Testis (tissue), 2 donors: Measurements from ENCODE around the gene KRT222.

ENCODE experiments used
- POLR2A ChIP-seq: fragments of 450-650 bp; IDR thresholded peaks from one replicate; pipeline ENCODE4 v1.6.1; 2017; ENCODE audit warnings: antibody characterized with exemption, mild to moderate bottlenecking, moderate library complexity
- TF ChIP-seq, protein P1 (sequence below), 3 experiments: fragments of 450-650 bp in 2 of 3; fragments of 200-600 bp in 1 of 3; sonication (generic) in 1 of 3; IDR thresholded peaks; one replicate each; pipeline ENCODE4 v1.5.1; 2016 to 2019; ENCODE audit warnings: antibody characterized with exemption in 3 of 3, mild to moderate bottlenecking in 2 of 3, moderate library complexity in 1 of 3

- TF ChIP-seq, protein P1, sequence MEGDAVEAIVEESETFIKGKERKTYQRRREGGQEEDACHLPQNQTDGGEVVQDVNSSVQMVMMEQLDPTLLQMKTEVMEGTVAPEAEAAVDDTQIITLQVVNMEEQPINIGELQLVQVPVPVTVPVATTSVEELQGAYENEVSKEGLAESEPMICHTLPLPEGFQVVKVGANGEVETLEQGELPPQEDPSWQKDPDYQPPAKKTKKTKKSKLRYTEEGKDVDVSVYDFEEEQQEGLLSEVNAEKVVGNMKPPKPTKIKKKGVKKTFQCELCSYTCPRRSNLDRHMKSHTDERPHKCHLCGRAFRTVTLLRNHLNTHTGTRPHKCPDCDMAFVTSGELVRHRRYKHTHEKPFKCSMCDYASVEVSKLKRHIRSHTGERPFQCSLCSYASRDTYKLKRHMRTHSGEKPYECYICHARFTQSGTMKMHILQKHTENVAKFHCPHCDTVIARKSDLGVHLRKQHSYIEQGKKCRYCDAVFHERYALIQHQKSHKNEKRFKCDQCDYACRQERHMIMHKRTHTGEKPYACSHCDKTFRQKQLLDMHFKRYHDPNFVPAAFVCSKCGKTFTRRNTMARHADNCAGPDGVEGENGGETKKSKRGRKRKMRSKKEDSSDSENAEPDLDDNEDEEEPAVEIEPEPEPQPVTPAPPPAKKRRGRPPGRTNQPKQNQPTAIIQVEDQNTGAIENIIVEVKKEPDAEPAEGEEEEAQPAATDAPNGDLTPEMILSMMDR (IDR thresholded peaks at IDR 0.05): no peak
- TF ChIP-seq POLR2A: no peak
Observed at GRCh38 chr17:40697297-40697696, 32.3 kb upstream of the KRT222 start.
